NCI-H748 treated with DMSO at 0.1 percent for 48 hours (cell line): ENCODE data around the gene PACSIN2.
"Not testable (repeated sequence)": the region's sequence is repeated elsewhere in the genome, so short reads cannot be mapped to it uniquely, and the experiment has no call there.

Experiments
- DNase-seq: peaks from one replicate; lab custom pipeline; 2025; lab: John Stamatoyannopoulos, UW

The PACSIN2 gene

GRCh38 chr22:42945736-42946135 lies 69.2 kb downstream of the PACSIN2 start:
- no peak for DNase-seq

GRCh38 chr22:42945027-42945426 lies 69.9 kb downstream of the PACSIN2 start:
- no peak for DNase-seq

GRCh38 chr22:42944409-42944808 lies 70.5 kb downstream of the PACSIN2 start:
- no peak for DNase-seq

- DNase-seq: no peak
Measured at GRCh38 chr22:42943981-42944380, 71.0 kb downstream of the PACSIN2 start.

GRCh38 chr22:42942351-42942750 lies 72.6 kb downstream of the PACSIN2 start:
- no peak for DNase-seq

- peak; percentile 32 for DNase-seq
Measured at GRCh38 chr22:42939941-42940653, 74.9 kb downstream of the PACSIN2 start.

GRCh38 chr22:42939451-42939881 lies 75.5 kb downstream of the PACSIN2 start:
- DNase-seq: no peak

GRCh38 chr22:42938976-42939375 lies 76.0 kb downstream of the PACSIN2 start:
- DNase-seq: no peak

GRCh38 chr22:42938449-42938848 lies 76.5 kb downstream of the PACSIN2 start:
- DNase-seq: no peak

GRCh38 chr22:42937164-42937843 lies 77.6 kb downstream of the PACSIN2 start:
- no peak for DNase-seq

- DNase-seq: not testable (repeated sequence)
Measured at GRCh38 chr22:42936680-42937079, 78.3 kb downstream of the PACSIN2 start.

GRCh38 chr22:42934338-42934737 lies 80.6 kb downstream of the PACSIN2 start:
- DNase-seq: no peak

GRCh38 chr22:42933485-42934091 lies 81.4 kb downstream of the PACSIN2 start:
- DNase-seq: no peak

GRCh38 chr22:42932857-42933484 lies 82.0 kb downstream of the PACSIN2 start:
- no peak for DNase-seq

- no peak for DNase-seq
Measured at GRCh38 chr22:42932197-42932519, 82.8 kb downstream of the PACSIN2 start.

GRCh38 chr22:42931421-42932196 lies 83.3 kb downstream of the PACSIN2 start:
- no peak for DNase-seq

- no peak for DNase-seq
Measured at GRCh38 chr22:42930810-42931420, 84.0 kb downstream of the PACSIN2 start.

GRCh38 chr22:42929838-42930155 lies 85.2 kb downstream of the PACSIN2 start:
- no peak for DNase-seq

- no peak for DNase-seq
Measured at GRCh38 chr22:42928969-42929837, 85.7 kb downstream of the PACSIN2 start.

GRCh38 chr22:42927966-42928365 lies 87.0 kb downstream of the PACSIN2 start:
- DNase-seq: no peak

GRCh38 chr22:42926768-42927167 lies 88.2 kb downstream of the PACSIN2 start:
- DNase-seq: no peak
